Hypothalamus (tissue), 51 donors: ENCODE measurements around the gene IPO11.

Experiments
- DNase-seq, 51 donors: peaks; one replicate each; lab custom pipeline; 2025; lab: John Stamatoyannopoulos, UW

Gene IPO11

DNA sequence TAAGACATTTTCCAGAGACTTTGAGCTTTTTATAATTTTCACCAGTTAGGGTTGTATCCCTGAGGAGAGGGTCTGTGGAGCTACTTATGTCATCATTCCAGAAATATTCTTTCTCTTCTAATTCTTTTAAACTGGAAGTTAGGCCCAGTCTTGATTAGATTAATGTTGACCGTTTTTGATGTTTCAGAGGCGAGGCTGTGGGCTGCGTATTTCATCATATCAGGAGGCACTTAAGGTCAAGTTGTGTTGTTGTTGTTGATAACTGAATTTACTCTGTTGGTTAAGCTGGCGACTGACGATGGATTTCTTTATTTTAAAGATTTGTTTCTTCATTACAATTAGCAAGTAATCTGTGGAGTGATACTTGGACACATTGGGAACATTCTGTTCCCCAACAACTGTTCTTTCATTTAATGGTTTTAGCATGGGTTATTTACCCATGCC is 20.1 kb downstream of the IPO11 start:
- peak in 1 of 51 donors; percentile 11 for DNase-seq

GRCh38 chr5:62448528-62448927 is 36.0 kb downstream of the IPO11 start:
- no peak for DNase-seq

- no peak for DNase-seq
Measured at GRCh38 chr5:62450259-62450658, 37.7 kb downstream of the IPO11 start.

- no peak for DNase-seq
Measured at GRCh38 chr5:62457071-62457470, 44.5 kb downstream of the IPO11 start.

DNA sequence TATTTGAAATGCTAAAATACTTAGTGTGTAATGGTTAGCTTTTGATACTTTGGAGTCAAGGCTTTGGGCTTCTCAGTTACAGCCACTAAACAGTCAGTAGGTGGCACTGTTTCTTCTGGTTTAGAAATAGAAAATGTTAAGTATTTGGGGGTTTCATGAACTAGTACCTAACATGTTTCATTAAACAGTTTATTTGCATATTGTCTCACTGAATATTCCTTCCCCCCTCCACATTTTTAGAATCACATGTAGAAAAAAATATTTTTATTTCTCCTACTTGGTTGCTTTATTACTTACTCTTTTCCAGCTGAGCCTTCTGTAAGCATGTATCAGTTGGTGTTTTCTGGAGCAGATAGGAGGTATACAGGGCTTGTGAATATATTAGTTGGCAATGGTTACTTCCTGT is 48.0 kb downstream of the IPO11 start:
- peak in 1 of 51 donors; percentile 39 for DNase-seq

DNA sequence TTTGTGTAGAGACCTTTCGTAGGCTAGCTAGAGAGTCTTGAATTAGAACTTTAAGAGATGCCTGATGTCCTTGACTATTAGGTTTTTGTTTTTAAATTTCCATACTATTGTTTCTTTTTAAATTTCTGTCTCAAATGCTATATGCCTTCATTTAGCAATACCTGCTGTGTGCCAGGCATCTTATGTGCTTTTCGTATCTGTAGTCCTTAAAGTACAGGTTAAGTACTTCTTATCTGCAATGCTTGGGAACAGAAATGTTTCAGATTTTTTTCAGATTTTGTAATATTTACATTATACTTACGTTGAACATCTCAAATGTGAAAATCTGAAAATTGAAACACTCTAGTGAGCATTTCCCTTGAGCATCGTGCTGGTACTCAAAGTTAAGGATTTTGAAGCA is 49.0 kb downstream of the IPO11 start:
- DNase-seq, result no peak

- no peak for DNase-seq
Measured at GRCh38 chr5:62465985-62466925, 53.7 kb downstream of the IPO11 start.

DNA sequence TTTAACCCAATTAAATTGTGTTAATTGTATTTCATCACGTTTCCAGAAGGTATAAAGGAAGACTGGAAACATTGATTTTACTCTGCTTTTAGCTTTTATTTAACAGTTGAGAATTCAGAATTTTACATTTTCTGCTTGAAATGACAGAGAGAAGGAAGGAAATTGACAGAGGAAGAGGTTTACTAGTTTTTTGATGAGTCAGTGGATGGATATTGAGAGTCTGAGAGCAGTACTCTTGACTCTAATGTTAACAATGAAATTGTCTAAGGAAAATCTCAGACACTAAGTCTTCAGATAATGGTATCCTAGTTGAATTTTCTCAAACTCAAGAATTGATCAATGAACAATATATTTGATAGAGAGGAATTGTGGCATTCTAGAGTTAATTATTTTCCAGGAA is 60.6 kb downstream of the IPO11 start:
- DNase-seq, result no peak

DNA sequence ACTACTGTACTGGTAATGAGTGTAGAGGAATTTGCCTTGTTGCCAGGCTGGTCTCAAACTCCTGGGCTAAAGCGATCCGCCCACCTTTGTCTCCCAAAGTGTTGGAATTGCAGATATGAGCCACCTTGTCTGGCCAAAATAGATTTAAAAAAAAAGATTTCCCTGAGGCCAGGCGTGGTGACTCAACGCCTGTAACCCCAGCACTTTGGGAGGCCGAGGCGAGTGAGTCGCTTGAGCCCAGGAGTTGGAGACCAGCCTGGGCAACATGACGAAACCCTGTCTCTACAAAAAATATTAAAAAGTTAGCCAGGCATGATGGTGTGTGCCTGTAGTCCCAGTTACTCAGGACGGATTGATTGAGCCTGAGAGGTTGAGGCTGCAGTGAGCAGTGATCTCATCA is 62.5 kb downstream of the IPO11 start:
- DNase-seq, result no peak

GRCh38 chr5:62477801-62478200 is 65.2 kb downstream of the IPO11 start:
- DNase-seq, result no peak

DNA sequence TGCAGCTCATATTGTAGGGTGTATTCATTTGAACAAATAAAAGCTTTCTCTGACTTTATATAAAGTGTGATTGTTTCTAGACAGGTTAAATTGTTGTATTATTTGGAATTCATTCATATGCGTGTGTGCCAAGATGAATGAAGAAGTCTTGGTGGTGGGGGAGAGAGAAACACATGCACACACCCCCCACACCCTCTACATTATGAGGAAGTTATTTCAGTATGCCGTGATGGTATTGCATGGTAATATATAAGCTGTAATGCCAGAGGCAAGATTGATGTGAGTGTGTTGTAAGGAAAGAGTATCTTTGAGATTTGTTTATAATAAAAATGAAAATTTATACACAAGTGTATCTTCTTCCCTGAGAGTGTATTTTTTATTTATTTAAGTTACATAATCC is 71.0 kb downstream of the IPO11 start:
- no peak for DNase-seq

- no peak for DNase-seq
Measured at GRCh38 chr5:62486672-62487071, 74.1 kb downstream of the IPO11 start.

DNA sequence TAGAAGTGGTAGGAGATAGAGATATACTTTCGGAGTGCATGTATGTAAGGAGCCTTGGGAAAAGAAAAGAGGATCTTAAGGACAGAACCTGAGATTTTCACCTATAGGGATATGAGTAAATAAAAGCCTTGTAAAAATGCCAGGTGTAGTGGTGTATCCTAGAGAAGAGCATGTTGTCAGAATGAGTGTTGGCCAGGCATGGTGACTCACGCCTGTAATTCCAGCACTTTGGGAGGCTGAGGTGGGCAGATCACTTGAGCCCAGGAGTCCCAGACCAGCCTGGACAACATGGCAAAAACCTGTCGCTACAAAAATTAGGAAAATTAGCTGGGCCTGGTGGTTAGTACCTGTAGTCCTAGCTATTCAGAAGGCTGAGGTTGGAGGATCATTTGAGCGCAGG is 76.0 kb downstream of the IPO11 start:
- no peak for DNase-seq

DNA sequence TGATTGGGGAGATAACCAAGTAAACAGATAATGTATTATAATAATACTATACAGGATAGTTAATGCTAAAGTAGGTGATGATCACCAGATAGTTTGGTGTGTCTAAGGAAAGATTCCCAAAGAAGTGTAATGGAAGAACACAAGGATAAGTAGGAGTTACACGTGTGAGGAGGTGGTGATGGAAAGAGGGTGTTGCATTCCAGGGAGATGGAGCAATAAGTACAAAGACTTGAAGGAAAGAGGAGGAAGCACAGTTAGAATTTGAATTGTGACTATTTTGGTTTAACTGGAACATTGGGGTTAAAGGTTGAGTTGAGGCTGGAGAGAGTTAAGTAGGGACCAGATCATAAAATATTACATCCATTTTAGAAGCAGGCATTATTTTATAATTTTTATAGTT is 76.9 kb downstream of the IPO11 start:
- no peak for DNase-seq

DNA sequence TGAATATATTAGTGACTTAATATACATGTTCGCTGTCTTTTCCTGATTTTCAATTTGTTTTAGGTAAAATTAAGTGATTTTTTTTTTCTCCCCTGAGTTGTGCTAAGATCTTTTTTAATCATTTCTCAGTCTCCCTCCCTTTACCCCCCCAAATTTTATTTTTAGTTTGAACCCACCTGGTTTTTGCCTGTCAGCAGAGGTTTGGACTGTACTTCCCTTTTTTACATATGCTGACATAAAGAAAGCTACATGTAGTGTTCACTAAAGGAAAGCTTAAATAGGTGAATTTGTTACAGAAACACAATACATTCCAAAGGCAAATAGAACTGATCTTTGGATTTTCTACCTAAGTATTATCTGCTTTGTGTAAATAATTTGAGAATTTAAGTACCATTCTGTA is 82.2 kb downstream of the IPO11 start:
- no peak for DNase-seq

DNA sequence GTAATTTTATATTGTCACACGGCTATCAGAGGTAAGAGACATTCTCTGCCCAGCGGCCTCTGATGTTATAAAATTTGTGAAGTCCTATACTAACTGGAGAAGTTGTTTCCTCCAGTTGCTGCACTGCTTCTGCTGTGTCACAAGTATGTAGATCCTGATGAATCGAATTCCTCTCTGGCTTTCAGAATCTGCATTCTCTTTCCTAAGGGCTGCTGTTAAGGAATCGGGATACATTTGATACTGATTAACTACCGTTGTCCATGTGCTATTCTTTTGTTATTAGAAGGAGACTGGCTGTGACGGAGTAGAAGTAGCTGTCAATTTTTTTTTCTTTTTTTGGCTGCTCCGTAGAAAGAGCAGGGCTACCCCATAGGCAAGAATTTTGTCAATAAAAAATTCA is 84.3 kb downstream of the IPO11 start:
- no peak for DNase-seq

- DNase-seq, result no peak
Measured at GRCh38 chr5:62498961-62499360, 86.4 kb downstream of the IPO11 start.

DNA sequence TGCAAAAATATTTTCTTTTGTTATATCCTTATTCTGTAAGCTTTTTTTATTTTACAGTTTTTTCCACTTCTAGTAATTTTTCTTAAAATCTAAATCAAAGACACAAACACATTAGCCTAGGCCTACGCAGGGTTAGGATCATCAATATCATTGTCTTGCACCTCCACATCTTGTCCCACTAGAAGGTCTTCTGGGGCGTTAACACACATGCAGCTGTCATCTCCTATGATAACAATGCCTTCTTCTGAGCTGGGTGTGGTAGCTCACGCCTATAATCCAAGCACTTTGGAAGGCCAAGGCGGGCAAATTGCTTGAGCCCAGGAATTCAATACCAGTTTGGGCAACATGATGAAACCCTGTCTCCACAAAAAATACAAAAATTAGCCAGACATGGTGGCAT is 87.2 kb downstream of the IPO11 start:
- no peak for DNase-seq

GRCh38 chr5:62502456-62503101 is 90.0 kb downstream of the IPO11 start:
- no peak for DNase-seq

DNA sequence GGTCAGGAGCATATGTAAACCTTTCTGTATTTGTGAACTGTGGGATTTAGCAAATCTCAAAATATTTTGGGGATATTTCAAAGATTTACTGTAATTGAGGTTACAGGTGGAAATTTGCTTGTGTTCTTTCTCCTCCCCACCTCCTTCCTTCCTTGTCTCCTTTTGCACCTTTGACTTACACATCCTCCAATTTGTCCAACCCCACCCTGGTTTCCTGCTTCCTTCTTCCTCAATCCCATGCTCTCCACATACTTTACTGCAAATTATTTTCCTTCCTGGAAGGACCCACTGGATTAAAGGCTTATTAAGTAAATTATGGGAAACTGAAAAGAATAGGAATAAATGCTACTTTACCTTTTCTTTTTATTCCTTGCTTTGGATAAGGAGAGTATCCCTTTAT is 91.6 kb downstream of the IPO11 start:
- DNase-seq, result no peak

DNA sequence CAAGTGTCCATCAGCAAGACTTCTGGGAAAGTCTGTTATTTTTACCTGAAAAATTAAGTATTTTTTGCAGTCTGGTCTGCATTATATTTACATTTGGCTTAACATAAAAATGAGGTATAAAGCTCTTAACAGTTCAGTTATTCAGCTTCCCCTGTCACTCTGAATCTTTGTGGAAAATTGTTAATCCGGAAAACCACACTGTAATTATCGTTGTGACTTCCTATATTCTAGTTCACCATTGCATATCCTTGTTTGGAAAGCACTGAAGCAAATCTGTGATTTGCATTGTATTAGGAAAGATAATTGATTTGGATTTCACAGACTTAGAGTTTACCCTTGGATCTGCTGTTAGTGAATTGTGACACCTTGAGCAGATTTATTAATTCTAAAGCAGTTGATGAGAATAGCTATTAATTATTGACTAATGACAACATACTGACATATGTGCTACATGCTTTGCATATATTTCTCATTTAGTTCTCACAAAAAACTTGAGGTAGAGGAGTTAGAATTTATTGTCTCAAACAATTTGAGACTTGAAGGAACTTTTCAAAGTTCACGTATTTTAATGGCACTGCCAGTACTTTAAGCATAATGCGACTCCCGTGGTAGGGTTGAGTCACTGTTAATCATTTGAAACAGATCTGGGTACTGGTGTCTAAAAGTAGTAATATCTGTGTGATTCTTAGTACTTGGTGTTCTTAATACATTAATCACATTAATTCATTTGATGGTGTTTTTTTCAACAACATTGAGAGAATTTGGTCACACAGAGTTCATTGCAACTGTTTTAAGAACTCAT is 94.3 kb downstream of the IPO11 start:
- peak in 1 of 51 donors; percentile 16 for DNase-seq
